HL-60 (cell line): ENCODE measurements around the gene CBX5.

Source experiments
- CTCF ChIP-seq: IDR thresholded peaks from one replicate; pipeline ENCODE4 v1.5.1; 2011; ENCODE audit warnings: low read length, control low read depth, inconsistent platforms; ENCODE audit not compliant: insufficient read depth
- POLR2AphosphoS5 ChIP-seq: IDR thresholded peaks from 2 replicates; pipeline ENCODE4 v1.6.1; 2012; ENCODE audit warnings: low read depth
- REST ChIP-seq: IDR thresholded peaks from 2 replicates; pipeline ENCODE4 v1.6.1; 2012; ENCODE audit warnings: low read depth; ENCODE audit not compliant: insufficient replicate concordance
- SPI1 ChIP-seq: IDR thresholded peaks from 2 replicates; pipeline ENCODE4 v1.6.1; 2012; ENCODE audit warnings: low read depth, mild to moderate bottlenecking, borderline replicate concordance

- TF ChIP-seq CTCF (peak; percentile 91), POLR2AphosphoS5 (no peak), REST (no peak), SPI1 (no peak)
Measured at GRCh38 chr12:54294152-54294952, 14.4 kb upstream of the CBX5 start.
